ENCODE measurements around the gene MPHOSPH9. TPM values are rescaled to one million over a fixed set of nuclear protein-coding genes. Genes with fewer than 3 reads are reported as not detected.

The MPHOSPH9 gene
- total RNA-seq, 1 experiment from 2014 or later, result 44.9 TPM

- no peaks in the 10 kb centered on the region for H3K27me3 ChIP-seq (ENCODE audit: insufficient read depth, low read length)
- H3K9me2 ChIP-seq (ENCODE audit: insufficient read depth), result no peaks in the 10 kb centered on the region
- intact Hi-C loops (cut with micrococcal nuclease), result no loop called here
- H2AFZ ChIP-seq (ENCODE audit: low read depth, low read length, poor library complexity, severe bottlenecking), result no peak overlapping the region
- POLR2A ChIA-PET, result interaction anchor here (1.3 kb wide), 1 partner anchor 9 kb away, joined by 4 read pairs; no protein-coding TSS in a partner anchor
- peaks cover 22% of the 10 kb centered on the region for H3K79me2 ChIP-seq (ENCODE audit: insufficient read depth, low read length)
- H3K36me3 ChIP-seq (ENCODE audit: control insufficient read depth in 1 of 2, insufficient read depth in 2 of 2, low read length in 2 of 2), result peaks cover 0 to 6% of the 10 kb centered on the region in 2 experiments; a peak in 1 of 4 replicates
- no peak for DNase-seq (ENCODE audit: low read depth, low spot score)
- H4K20me1 ChIP-seq (ENCODE audit: insufficient read depth), result no peaks in the 10 kb centered on the region
- H3K4me1 ChIP-seq (ENCODE audit: control insufficient read depth in 1 of 2, insufficient read depth in 2 of 2, low read length in 2 of 2), result peaks cover 22 to 66% of the 10 kb centered on the region in 2 experiments
- no peak overlapping the region for H3K4me2 ChIP-seq (ENCODE audit: low read length)
- CTCF ChIA-PET, result no interaction called here
- no peak overlapping the region for H3K9ac ChIP-seq (ENCODE audit: low read length)
- no peak for ATAC-seq
- no TSS peak for BruUV-seq (replicated peaks)
- RAD21 ChIA-PET (ENCODE audit: low non-redundant PET in 1 of 2, low total read pairs in 2 of 2, uncharacterized antibody in 2 of 2, unreplicated experiment in 2 of 2), result no interaction called here
- H3K27ac ChIP-seq (ENCODE audit: low read depth, low read length), result no peak overlapping the region
- no peaks in the 10 kb centered on the region for H3K9me3 ChIP-seq (ENCODE audit: control insufficient read depth in 1 of 2, insufficient read depth in 1 of 2, low read depth in 1 of 2, low read length in 2 of 2)
- TF ChIP-seq ZNF274 (IDR thresholded peaks at IDR 0.05; ENCODE audit: low read depth, low read length) (no peak), REST (IDR thresholded peaks at IDR 0.05; ENCODE audit: low read depth) (no peak), SP1 (IDR thresholded peaks at IDR 0.05; ENCODE audit: low read depth) (no peak), ZFX (IDR thresholded peaks at IDR 0.05) (no peak), CBX3 (IDR thresholded peaks at IDR 0.05; ENCODE audit: low read depth) (no peak), POLR2A (IDR thresholded peaks at IDR 0.05; ENCODE audit: borderline replicate concordance, extremely low read depth, insufficient read depth, insufficient read length) (no peak), ATF3 (IDR thresholded peaks at IDR 0.05) (no peak), EGR1 (IDR thresholded peaks at IDR 0.05; ENCODE audit: low read depth) (no peak), ELF1 (IDR thresholded peaks at IDR 0.05; ENCODE audit: borderline replicate concordance, low read depth) (no peak), JUND (IDR thresholded peaks at IDR 0.05) (no peak), RAD21 (IDR thresholded peaks at IDR 0.05; ENCODE audit: low read depth) (no peak), FOSL1 (IDR thresholded peaks at IDR 0.05; ENCODE audit: low read depth) (no peak)
- TF ChIP-seq, protein P1, sequence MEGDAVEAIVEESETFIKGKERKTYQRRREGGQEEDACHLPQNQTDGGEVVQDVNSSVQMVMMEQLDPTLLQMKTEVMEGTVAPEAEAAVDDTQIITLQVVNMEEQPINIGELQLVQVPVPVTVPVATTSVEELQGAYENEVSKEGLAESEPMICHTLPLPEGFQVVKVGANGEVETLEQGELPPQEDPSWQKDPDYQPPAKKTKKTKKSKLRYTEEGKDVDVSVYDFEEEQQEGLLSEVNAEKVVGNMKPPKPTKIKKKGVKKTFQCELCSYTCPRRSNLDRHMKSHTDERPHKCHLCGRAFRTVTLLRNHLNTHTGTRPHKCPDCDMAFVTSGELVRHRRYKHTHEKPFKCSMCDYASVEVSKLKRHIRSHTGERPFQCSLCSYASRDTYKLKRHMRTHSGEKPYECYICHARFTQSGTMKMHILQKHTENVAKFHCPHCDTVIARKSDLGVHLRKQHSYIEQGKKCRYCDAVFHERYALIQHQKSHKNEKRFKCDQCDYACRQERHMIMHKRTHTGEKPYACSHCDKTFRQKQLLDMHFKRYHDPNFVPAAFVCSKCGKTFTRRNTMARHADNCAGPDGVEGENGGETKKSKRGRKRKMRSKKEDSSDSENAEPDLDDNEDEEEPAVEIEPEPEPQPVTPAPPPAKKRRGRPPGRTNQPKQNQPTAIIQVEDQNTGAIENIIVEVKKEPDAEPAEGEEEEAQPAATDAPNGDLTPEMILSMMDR (IDR thresholded peaks at IDR 0.05 in 2 of 3, conservative IDR thresholded peaks at IDR 0.05 in 1 of 3; ENCODE audit: borderline replicate concordance in 1 of 3, insufficient read depth in 1 of 3, low read depth in 2 of 3, low read length in 2 of 3), result no peak
- no peak overlapping the region for H3K4me3 ChIP-seq (replicated peaks in 1 of 2; ENCODE audit: low read depth in 1 of 2, low read length in 2 of 2)
Observed at GRCh38 chr12:123135688-123136087, 97.3 kb downstream of the MPHOSPH9 start.

Data from HCT116 (cell line).